OCI-LY3 (cell line): Measurements from ENCODE around the gene FOXE3.

Source experiments
- EZH2phosphoT487 ChIP-seq: fragments of 200-600 bp; shearing (Covaris generic); IDR thresholded peaks from 2 replicates; pipeline ENCODE4 v1.6.1; 2018; ENCODE audit warnings: antibody characterized with exemption, mixed run types, low read depth
- TF ChIP-seq, protein P1 (sequence below): fragments of 200-600, 300-600 bp; sonication (generic); IDR thresholded peaks from 2 replicates; pipeline ENCODE4 v1.5.1; 2014; ENCODE audit warnings: antibody characterized with exemption, low read length, low read depth

DNA sequence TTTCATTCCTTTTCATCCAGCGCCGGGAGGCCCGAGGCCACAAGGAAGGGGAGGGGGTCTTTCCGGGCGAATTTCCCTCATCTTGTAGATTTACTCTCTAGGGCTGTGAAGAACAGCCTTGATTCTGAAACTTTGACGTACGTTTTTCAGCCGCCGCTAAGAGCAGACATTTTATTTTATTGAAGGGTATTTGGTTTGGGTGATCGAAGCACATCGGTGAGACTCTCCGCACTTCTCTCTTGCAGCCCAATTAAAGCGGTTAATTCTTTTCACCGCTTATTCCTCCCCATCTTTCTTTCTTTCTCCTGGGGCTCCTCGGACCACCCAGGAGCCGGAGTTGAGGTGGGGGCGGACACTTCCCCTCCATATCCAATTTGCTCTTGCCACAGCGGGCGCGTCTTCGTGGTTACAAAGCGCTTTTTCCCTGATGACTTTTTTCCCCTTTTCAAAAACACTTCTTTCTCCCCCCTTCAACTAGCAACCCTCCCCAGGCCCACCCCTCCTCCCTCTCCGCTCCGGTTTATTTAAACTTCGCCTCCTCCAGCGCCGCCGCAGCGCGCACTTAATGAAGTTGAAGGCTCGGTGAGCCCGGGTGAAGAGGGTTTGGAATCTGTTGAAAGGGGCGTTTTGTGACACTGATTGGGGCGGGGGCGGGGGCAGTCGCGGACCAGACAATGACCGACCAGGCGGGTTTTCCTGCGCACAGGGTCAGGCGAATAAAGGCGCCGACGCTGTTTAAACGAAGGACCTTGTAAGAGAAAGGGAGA is 27.6 kb downstream of the FOXE3 start:
- TF ChIP-seq, protein P1, sequence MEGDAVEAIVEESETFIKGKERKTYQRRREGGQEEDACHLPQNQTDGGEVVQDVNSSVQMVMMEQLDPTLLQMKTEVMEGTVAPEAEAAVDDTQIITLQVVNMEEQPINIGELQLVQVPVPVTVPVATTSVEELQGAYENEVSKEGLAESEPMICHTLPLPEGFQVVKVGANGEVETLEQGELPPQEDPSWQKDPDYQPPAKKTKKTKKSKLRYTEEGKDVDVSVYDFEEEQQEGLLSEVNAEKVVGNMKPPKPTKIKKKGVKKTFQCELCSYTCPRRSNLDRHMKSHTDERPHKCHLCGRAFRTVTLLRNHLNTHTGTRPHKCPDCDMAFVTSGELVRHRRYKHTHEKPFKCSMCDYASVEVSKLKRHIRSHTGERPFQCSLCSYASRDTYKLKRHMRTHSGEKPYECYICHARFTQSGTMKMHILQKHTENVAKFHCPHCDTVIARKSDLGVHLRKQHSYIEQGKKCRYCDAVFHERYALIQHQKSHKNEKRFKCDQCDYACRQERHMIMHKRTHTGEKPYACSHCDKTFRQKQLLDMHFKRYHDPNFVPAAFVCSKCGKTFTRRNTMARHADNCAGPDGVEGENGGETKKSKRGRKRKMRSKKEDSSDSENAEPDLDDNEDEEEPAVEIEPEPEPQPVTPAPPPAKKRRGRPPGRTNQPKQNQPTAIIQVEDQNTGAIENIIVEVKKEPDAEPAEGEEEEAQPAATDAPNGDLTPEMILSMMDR, result no peak
- TF ChIP-seq EZH2phosphoT487, result no peak
